C4-2B (cell line): ENCODE measurements around the gene STK16.

Source experiments
- H3K27ac ChIP-seq: fragments of 450-650 bp; 2 replicates; pipeline ENCODE4 v1.5.1; 2017
- ZFX ChIP-seq: fragments of 450-650 bp; IDR thresholded peaks from 2 replicates; pipeline ENCODE4 v1.6.1; 2017
- TF ChIP-seq, protein P1 (sequence below): fragments of 450-650 bp; conservative IDR thresholded peaks from 2 replicates; pipeline ENCODE4 v1.5.1; 2017; ENCODE audit warnings: mild to moderate bottlenecking

Gene STK16

DNA sequence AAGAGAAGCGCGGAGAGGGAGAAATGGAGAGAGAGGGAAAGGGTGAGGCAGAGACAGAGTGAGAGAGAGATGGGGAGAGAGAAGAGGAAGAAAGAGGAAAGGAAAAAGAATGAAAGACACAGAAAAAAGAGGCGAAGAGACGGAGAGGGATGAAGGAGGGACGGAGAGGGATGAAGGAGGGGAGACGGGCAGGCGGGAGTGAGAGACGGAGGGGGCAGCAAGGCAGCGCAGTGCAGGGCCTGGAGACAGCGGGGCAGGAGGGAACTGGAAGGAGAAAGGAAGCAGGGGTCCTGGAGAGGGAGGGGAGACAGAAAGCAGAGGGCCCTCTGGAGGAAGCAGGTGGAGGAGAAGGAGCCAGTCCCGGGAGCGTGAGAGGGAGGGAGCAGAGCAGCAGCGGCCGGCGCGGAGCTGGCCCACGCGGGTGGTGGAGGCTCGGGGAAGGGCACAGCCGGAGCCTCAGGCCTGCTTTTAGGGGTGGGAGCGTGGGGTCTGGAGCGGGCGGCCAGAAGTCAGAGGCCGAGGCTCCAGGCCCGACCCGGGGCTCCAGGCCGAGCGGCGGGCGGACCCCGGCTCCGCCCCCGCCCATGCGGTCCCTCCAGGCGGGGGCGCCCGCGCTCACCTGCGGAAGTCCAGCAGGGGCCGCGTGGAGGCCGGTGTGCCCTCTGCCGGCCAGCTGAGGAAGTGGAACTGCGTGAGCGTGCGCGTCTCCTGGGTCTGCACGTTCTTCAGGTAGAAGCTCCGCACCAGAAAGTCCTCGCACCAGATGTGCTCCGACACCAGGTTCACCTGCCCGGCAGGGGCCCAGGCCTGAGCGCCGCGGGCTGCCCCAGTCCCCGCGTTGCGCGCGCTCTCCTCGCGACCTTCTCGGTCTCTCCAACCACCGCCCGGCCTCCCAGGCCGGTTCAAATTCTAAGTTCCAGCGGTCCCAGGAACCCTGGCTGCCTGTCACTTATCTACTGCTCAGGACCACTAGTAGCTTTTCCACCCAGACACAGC lies 49.4 kb downstream of the STK16 start:
- TF ChIP-seq, protein P1, sequence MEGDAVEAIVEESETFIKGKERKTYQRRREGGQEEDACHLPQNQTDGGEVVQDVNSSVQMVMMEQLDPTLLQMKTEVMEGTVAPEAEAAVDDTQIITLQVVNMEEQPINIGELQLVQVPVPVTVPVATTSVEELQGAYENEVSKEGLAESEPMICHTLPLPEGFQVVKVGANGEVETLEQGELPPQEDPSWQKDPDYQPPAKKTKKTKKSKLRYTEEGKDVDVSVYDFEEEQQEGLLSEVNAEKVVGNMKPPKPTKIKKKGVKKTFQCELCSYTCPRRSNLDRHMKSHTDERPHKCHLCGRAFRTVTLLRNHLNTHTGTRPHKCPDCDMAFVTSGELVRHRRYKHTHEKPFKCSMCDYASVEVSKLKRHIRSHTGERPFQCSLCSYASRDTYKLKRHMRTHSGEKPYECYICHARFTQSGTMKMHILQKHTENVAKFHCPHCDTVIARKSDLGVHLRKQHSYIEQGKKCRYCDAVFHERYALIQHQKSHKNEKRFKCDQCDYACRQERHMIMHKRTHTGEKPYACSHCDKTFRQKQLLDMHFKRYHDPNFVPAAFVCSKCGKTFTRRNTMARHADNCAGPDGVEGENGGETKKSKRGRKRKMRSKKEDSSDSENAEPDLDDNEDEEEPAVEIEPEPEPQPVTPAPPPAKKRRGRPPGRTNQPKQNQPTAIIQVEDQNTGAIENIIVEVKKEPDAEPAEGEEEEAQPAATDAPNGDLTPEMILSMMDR: peak; percentile 97
- TF ChIP-seq ZFX: peak; percentile 39; the same call in 1 of the 2 replicates
- peak overlapping the region; percentile 36 for H3K27ac ChIP-seq

DNA sequence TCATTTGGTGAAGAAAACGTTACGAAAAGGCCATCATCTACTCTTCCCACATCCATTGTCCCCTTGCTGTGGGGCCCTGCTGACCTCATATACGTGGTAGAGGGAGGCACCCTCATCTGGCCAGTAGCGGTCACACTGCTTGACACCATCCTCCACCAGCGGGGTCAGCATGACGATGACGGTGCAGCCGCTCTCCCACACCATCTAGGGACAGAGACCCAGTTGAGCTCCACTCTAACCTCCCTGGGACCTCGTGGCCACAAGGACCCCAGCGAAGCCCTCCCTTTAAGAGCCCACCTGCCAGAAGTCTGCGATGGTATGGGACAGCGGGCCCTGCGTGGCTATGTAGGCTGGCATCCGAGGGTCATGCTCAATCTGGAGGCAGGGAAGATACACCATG lies 50.9 kb downstream of the STK16 start:
- TF ChIP-seq ZFX: no peak
- TF ChIP-seq, protein P1: no peak
- H3K27ac ChIP-seq: no peak overlapping the region

DNA sequence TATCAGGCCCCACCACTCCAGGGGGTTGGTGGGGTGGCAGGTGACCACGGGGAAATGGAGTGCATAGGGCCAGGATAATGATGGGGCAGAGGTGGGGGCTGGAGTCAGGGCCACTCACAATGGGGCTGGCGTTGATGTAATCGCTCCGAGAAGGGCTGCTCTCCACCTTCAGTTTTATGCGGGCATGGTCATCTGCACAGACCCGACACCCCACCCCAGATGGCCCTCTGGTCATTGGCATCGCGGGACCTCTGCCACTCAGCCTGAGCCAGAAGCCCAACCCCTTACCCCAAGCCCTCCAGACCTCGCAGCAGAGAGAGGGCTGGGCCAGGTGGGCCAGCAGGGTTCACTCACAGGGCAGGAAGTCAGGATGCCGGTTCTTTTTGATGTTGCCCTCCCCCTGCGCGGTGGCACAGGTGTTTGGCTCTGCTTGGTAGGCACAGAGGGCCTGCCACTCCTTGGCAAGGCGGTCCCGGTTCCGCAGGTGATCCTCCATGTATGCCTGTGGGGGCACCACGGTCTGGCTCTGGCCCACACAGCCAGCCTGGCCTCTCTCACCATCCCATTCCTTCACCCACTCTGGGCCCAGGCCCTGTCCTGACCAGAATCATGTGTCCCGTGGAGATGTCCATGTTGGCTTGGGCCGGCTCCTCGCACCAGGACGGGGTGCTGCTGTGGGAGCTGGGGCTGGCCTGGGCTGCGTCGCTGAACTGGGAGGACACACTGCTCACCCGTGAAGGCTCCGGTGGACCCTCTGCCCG lies 51.5 kb downstream of the STK16 start:
- TF ChIP-seq, protein P1: no peak
- no peak for TF ChIP-seq ZFX
- no peak overlapping the region for H3K27ac ChIP-seq

DNA sequence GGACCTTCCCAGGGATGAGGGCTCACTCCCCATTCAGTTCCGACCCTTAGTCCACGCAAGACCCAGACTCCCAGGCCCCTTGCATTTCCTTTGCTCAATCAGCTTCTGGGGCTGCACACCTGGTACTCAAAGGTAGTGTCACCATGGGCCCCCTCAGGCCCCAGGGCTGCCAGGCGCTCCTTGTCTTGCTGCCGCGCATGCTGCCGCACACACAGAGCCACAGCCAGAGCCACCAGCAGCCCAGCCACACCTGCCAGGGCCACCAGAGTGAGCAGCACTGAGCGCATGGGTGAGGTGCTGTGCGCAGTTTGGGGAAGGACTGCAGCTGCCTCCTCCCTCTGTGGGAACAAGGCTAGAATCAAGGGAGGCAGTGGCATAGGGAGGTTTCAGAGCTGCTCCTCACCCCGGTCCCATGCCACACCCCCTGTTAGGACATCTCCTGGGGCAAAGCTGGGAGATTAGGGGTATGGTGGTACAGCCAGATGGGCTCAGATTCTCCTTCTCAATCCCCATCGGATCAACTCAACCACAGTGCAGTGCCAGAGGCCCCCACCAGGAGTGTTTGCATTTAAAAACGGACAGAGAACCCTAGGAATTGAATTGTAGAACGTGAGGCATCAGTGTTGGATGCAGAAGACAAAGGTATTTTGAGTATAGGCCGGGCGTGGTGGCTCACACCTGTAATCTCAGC lies 52.6 kb downstream of the STK16 start:
- no peak overlapping the region for H3K27ac ChIP-seq
- TF ChIP-seq, protein P1: no peak
- TF ChIP-seq ZFX: no peak

DNA sequence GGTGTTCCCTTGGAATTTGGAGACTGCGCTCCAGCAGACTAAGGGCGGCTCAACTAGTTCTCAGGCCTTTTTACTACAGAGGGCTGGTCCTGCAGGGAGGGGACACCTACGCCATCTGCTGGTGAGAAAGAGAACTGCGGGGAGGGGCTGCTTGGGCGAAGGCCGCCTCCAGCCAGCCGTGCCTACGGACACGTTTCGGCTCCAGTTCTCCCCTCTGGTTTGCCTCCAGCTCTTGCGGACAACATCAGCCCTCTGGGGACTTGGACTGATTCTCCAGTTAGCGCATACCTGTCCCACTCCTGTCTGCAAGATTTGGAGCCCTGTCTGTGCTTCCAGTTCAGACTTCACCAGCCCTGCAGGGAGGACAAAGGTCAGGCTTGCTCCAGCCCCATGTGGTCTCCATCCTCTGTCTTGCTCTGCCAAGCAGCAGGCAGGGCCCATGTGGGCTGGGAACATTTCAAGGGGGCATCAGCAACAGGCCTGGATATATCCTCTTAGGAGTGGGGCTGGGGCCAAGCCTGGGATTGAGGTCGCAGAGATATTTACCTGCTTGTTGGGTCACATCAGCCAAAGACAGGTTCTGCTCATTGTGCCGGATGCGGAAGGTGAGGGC lies 53.6 kb downstream of the STK16 start:
- no peak for TF ChIP-seq ZFX
- TF ChIP-seq, protein P1: peak; percentile 96

DNA sequence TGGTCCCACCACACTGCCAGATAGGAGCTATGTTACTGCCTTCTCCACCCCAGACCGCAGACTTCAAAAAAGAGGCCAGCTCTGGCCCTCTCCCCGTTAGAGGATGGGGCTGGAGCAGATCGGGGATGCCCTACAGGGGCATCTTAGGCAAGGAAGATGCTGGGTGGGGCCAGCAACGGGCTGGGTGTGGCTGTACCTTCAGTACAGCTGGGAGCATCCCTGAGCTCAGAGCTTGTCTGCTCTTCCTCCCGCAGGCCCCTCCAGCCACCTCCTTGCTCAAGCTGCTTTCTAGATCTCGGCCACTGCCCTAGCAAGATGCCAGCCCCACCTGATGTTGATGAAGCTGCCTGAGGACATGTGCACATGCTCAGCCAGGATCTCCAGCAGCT lies 54.1 kb downstream of the STK16 start:
- H3K27ac ChIP-seq: no peak overlapping the region
- TF ChIP-seq, protein P1: no peak
- no peak for TF ChIP-seq ZFX

More for the DNA sequence above, 53.6 kb downstream of the STK16 start:
- no peak overlapping the region for H3K27ac ChIP-seq
